GM12878 (cell line): ENCODE measurements around the gene TGFBRAP1. TPM values are rescaled to one million over a fixed set of nuclear protein-coding genes. Genes with fewer than 3 reads are reported as not detected.

Source experiments
- ATAC-seq: fragments of 200-7000 bp; cut with Tn5 transposase; 3 replicates; pipeline ENCODE4 v1.9.1; 2020; ENCODE audit warnings: mild to moderate bottlenecking, moderate library complexity
- BruUV-seq: library from RNA; stranded (reverse); fragments of 400-500 nt; replicated peaks from 2 replicates; lab custom pipeline; 2021; lab: Mats Ljungman, UMichigan
- CTCF ChIA-PET: fragments of 300-600 bp; sonication (Branson Sonifier 250); formaldehyde crosslinking; extraction: SDS; loops from one replicate; lab custom pipeline; 2021; ENCODE audit warnings: inconsistent platforms; lab: Yijun Ruan, JAX
- POLR2A ChIA-PET: fragments of 350-600 bp; formaldehyde crosslinking; extraction: SDS; loops from one replicate; lab custom pipeline; 2021; ENCODE audit warnings: inconsistent platforms; lab: Charles Lee
- RAD21 ChIA-PET: fragments of 300-600 bp; sonication (Branson Sonifier 250); formaldehyde crosslinking; loops from one replicate; lab custom pipeline; 2023; ENCODE audit warnings: antibody characterized with exemption; ENCODE audit not compliant: unreplicated experiment; lab: Charles Lee
- SMC1A ChIA-PET: fragments of 300-600 bp; sonication (Branson Sonifier 250); formaldehyde crosslinking; loops from one replicate; lab custom pipeline; 2023; ENCODE audit not compliant: unreplicated experiment, uncharacterized antibody; lab: Charles Lee
- DNase-seq: peaks from one replicate; pipeline ENCODE4 v3.0.0-alpha.2; 2011; ENCODE audit warnings: low read depth, low spot score
- FAIRE-seq: peaks from 3 replicates; lab custom pipeline; 2011; peaks lifted over from hg19 to GRCh38; lab: Jason Lieb, UNC
- H2AFZ ChIP-seq: 2 replicates; pipeline ENCODE4 v1.6.0; 2011; ENCODE audit warnings: low read depth, low read length, control low read depth; ENCODE audit not compliant: control insufficient read depth
- H3K27ac ChIP-seq: 2 replicates; pipeline ENCODE4 v1.5.1; 2011; ENCODE audit warnings: control low read depth; ENCODE audit not compliant: control insufficient read depth, insufficient read depth
- H3K27me3 ChIP-seq, 2 experiments: replicated peaks in 1 of 2; 2 replicates each; pipeline versions ENCODE4 v1.6.0 to v1.6.1; 2011; ENCODE audit warnings: low read length in 1 of 2; ENCODE audit not compliant: control insufficient read depth in 2 of 2, insufficient read depth in 2 of 2
- H3K36me3 ChIP-seq, 2 experiments: 2 replicates each; pipeline ENCODE4 v1.5.1; 2011; ENCODE audit warnings: low read length in 1 of 2; ENCODE audit not compliant: control insufficient read depth in 2 of 2, insufficient read depth in 2 of 2
- H3K4me1 ChIP-seq: 2 replicates; pipeline ENCODE4 v1.6.1; 2011; ENCODE audit warnings: mild to moderate bottlenecking, low read length, moderate library complexity, mixed read lengths; ENCODE audit not compliant: control insufficient read depth, insufficient read depth
- H3K4me2 ChIP-seq: 2 replicates; pipeline ENCODE4 v1.6.0; 2011; ENCODE audit warnings: control low read depth; ENCODE audit not compliant: control insufficient read depth, insufficient read depth
- H3K4me3 ChIP-seq: fragments of 200-600 bp; sonication (generic); 2 replicates; pipeline ENCODE4 v1.5.1; 2016
- H3K79me2 ChIP-seq: 2 replicates; pipeline ENCODE4 v1.6.0; 2011; ENCODE audit warnings: low read length; ENCODE audit not compliant: control insufficient read depth, insufficient read depth
- H3K9ac ChIP-seq: 2 replicates; pipeline ENCODE4 v1.8.0; 2011; ENCODE audit warnings: low read length, control low read depth, mixed read lengths; ENCODE audit not compliant: control insufficient read depth, insufficient read depth
- H3K9me3 ChIP-seq: replicated peaks from 3 replicates; pipeline ENCODE4 v1.5.1; 2011; ENCODE audit warnings: mild to moderate bottlenecking, low read length; ENCODE audit not compliant: control insufficient read depth, insufficient read depth
- H4K20me1 ChIP-seq: 2 replicates; pipeline ENCODE4 v1.6.0; 2011; ENCODE audit not compliant: control insufficient read depth, insufficient read depth
- EED ChIP-seq: sonication (generic); IDR thresholded peaks from 2 replicates; pipeline ENCODE4 v1.6.1; 2016; ENCODE audit warnings: antibody characterized with exemption, low read depth
- FOXK2 ChIP-seq: fragments of 450-650 bp; IDR thresholded peaks from 2 replicates; pipeline ENCODE4 v1.6.1; 2017; ENCODE audit warnings: mild to moderate bottlenecking, moderate library complexity
- HDAC2 ChIP-seq: fragments of 200-600 bp; sonication (generic); IDR thresholded peaks from 2 replicates; pipeline ENCODE4 v1.6.1; 2017
- IKZF2 ChIP-seq, 2 experiments: fragments of 450-650 bp; IDR thresholded peaks; 2 replicates each; pipeline ENCODE4 v1.6.1; 2017; ENCODE audit warnings: mild to moderate bottlenecking in 2 of 2, moderate library complexity in 2 of 2
- IRF3 ChIP-seq: fragments of 450-650 bp; IDR thresholded peaks from 2 replicates; pipeline ENCODE4 v1.6.1; 2014; ENCODE audit warnings: mild to moderate bottlenecking
- MEF2A ChIP-seq: IDR thresholded peaks from 2 replicates; pipeline ENCODE4 v1.6.1; 2011; ENCODE audit warnings: low read depth, mild to moderate bottlenecking, low read length, moderate library complexity; ENCODE audit not compliant: insufficient read depth
- MLLT1 ChIP-seq: fragments of 450-650 bp; IDR thresholded peaks from 2 replicates; pipeline ENCODE4 v1.6.1; 2016; ENCODE audit warnings: mild to moderate bottlenecking
- SIX5 ChIP-seq: IDR thresholded peaks from 2 replicates; pipeline ENCODE4 v1.6.1; 2011; ENCODE audit warnings: mild to moderate bottlenecking, low read depth, low read length, moderate library complexity; ENCODE audit not compliant: severe bottlenecking
- SKIL ChIP-seq: fragments of 450-650 bp; IDR thresholded peaks from 2 replicates; pipeline ENCODE4 v1.6.1; 2017; ENCODE audit warnings: mild to moderate bottlenecking, low read depth, inconsistent platforms; ENCODE audit not compliant: poor library complexity, severe bottlenecking
- SPI1 ChIP-seq: IDR thresholded peaks from 2 replicates; pipeline ENCODE4 v1.6.1; 2011; ENCODE audit warnings: low read depth, mild to moderate bottlenecking, low read length, moderate library complexity, borderline replicate concordance; ENCODE audit not compliant: insufficient read depth
- SREBF1 ChIP-seq: IDR thresholded peaks from 2 replicates; pipeline ENCODE4 v1.6.1; 2012; ENCODE audit warnings: mild to moderate bottlenecking, low read length
- SRF ChIP-seq, 2 experiments: IDR thresholded peaks; 2 replicates each; pipeline ENCODE4 v1.6.1; 2011; ENCODE audit warnings: low read depth in 2 of 2, low read length in 2 of 2, mild to moderate bottlenecking in 1 of 2, moderate library complexity in 1 of 2
- TCF3 ChIP-seq: IDR thresholded peaks from 2 replicates; pipeline ENCODE4 v1.6.1; 2012; ENCODE audit warnings: low read depth, mild to moderate bottlenecking, low read length, borderline replicate concordance; ENCODE audit not compliant: insufficient read depth
- USF2 ChIP-seq: IDR thresholded peaks from 2 replicates; pipeline ENCODE4 v1.6.1; 2011; ENCODE audit warnings: low read depth, low read length, improper control_type of control experiment, borderline replicate concordance
- WGBS: methylation state at CpG from one replicate; pipeline ENCODE4 v1.1.6; 2016; ENCODE audit warnings: low lambda C conversion rate; ENCODE audit not compliant: insufficient replicate concordance, insufficient coverage; ENCODE audit errors: missing lambda C conversion rate; 5-methylcytosine and 5-hydroxymethylcytosine counted together
- in situ Hi-C: fragments of 300-500 bp; cut with MboI; formaldehyde crosslinking; loops from 9 replicates; pipeline ENCODE4 v1.14.3; 2018; ENCODE audit warnings: mixed read lengths
- intact Hi-C: fragments of 100-400 bp; cut with micrococcal nuclease; formaldehyde crosslinking; loops from one replicate; pipeline ENCODE4 v1.14.2; 2022; ENCODE audit not compliant: unreplicated experiment
- polyA plus RNA-seq, 11 experiments: library from polyadenylated mRNA; depleted of rRNA in 4 of 11; unstranded in 6 of 11; stranded (reverse) in 5 of 11; fragments of >200 nt; fragmentation: Nextera tagmentation in 4 of 11; fragmentation: Illumina TruSeq in 1 of 11; extraction: Ambion mirVana in 4 of 11; extraction: Trizol in 1 of 11; gene quantifications; 1 replicate in 1 of 11; 2 replicates in 10 of 11; pipeline versions ENCODE4 v1.2.1 to v1.2.3, GENCODE V29; 2011 to 2016; ENCODE audit warnings: inconsistent platforms in 2 of 11, missing spikeins in 2 of 11, low read depth in 1 of 11
- total RNA-seq, 4 experiments: library from RNA; depleted of rRNA in 3 of 4; stranded (reverse); fragments of >200 nt in 3 of 4; fragmentation: Illumina TruSeq in 1 of 4; extraction: Trizol in 1 of 4; gene quantifications; 2 replicates each; pipeline versions ENCODE4 v1.2.1 to v1.2.3, GENCODE V29; 2013 to 2021

Gene TGFBRAP1
- total and polyA plus RNA-seq, 10 of the 15 experiments (the other 5 are each of a cell fraction or from before 2014, with no cell fraction given): 7.9 to 37.4 (median 23.7) TPM

GRCh38 chr2:105362862-105363591 is 33.5 kb upstream of the TGFBRAP1 start (continued):
- no peak for TF ChIP-seq TCF3
- no peak for TF ChIP-seq SIX5
- no peak for TF ChIP-seq IRF3
- TF ChIP-seq MLLT1: no peak

GRCh38 chr2:105361102-105361889 is 31.8 kb upstream of the TGFBRAP1 start:
- in situ Hi-C loops: no loop called here
- BruUV-seq: no TSS peak
- no peaks in the 10 kb centered on the region for H4K20me1 ChIP-seq
- CTCF ChIA-PET: interaction anchor here (1.2 kb wide), 1 partner anchor 158 kb away, joined by 3 read pairs; no protein-coding TSS in a partner anchor
- no peak overlapping the region for H3K4me2 ChIP-seq
- no peak overlapping the region for H3K9ac ChIP-seq
- no peak overlapping the region for H3K27ac ChIP-seq
- no peaks in the 10 kb centered on the region for H3K27me3 ChIP-seq
- no peak overlapping the region for H3K4me3 ChIP-seq
- FAIRE-seq (no peak), ATAC-seq (no peak), DNase-seq (no peak)
- peaks cover 2% of the 10 kb centered on the region; the same call in 1 of the 3 replicates for H3K9me3 ChIP-seq
- peaks cover 0 to 9% of the 10 kb centered on the region in 2 experiments; a peak in 2 of 4 replicates for H3K36me3 ChIP-seq
- intact Hi-C loops: no loop called here
- SMC1A ChIA-PET: interaction anchor here (1.6 kb wide), 1 partner anchor 15 kb away, joined by 3 read pairs; no protein-coding TSS in a partner anchor
- no peaks in the 10 kb centered on the region for H3K79me2 ChIP-seq
- 80% methylated on average over 11 of the region's 11 CpGs for WGBS
- H3K4me1 ChIP-seq: no peaks in the 10 kb centered on the region
- no peak overlapping the region for H2AFZ ChIP-seq
- RAD21 ChIA-PET: no interaction called here
- POLR2A ChIA-PET: no interaction called here
- TF ChIP-seq SKIL: no peak
- no peak for TF ChIP-seq MEF2A
- no peak for TF ChIP-seq IKZF2 (IDR thresholded peaks at IDR 0.05)
- no peak for TF ChIP-seq SPI1
- no peak for TF ChIP-seq USF2
- no peak for TF ChIP-seq SRF (IDR thresholded peaks at IDR 0.05; ENCODE audit: low read depth in 2 of 2, low read length in 2 of 2)
- no peak for TF ChIP-seq FOXK2
- TF ChIP-seq HDAC2: no peak
- TF ChIP-seq EED: no peak
- no peak for TF ChIP-seq SREBF1
